GM21515 (cell line): ENCODE measurements around the gene ROCK2.
A peak's percentile ranks its signal among the peaks of the same experiment; 100 is the strongest.
"Not testable (repeated sequence)": the region's sequence is repeated elsewhere in the genome, so short reads cannot be mapped to it uniquely, and the experiment has no call there.

Source experiments
- ATAC-seq: cut with Tn5 transposase; IDR thresholded peaks from one replicate; pipeline ENCODE4 v1.9.1; 2021; ENCODE audit not compliant: unreplicated experiment

The ROCK2 gene

DNA sequence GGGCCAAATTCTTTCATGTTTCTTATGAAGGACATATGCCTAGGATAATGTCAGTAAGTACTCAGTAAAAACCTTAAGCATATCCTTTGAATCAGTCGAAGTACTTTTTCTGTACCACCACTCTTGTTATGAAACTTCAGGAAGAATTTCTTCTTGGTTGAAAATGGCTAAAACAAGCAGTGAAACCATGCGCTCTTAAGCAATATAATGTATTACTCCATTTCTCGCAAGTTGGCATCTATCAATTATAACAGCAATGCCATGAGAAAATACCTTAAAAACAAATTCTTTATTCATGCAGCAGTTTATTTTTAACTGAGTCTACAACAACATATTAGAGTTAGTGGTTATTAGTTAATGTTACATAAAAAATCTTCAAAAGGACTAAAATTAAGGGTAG, 148.2 kb downstream of the ROCK2 start:
- no peak for ATAC-seq

GRCh38 chr2:11187731-11188130, 156.7 kb downstream of the ROCK2 start:
- ATAC-seq, result no peak

DNA sequence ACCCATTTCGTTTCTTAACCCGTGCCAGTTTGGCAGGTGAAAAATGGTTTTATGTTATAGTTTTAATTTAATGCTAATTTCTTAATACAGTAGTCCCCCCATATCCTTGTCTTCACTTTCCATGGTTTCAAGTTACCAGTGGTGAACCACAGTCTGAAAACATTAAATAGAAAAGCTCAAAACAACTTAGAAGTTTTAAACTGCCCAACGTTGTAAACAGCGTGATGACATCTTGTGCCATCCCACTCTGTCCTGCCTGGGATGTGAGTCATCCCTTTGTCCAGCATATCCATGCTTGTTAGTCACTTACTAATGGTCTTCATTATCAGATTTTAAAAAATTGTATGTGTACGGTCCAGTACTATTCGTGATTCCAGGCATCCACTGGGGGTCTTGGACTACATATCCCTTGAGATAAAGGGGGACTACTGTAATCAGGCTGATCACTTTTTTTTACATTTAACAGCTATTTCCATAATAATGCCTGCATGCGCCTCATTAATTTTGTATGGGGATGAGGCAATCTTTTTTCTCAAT, 157.3 kb downstream of the ROCK2 start:
- no peak for ATAC-seq

GRCh38 chr2:11186145-11186544, 158.3 kb downstream of the ROCK2 start:
- no peak for ATAC-seq

DNA sequence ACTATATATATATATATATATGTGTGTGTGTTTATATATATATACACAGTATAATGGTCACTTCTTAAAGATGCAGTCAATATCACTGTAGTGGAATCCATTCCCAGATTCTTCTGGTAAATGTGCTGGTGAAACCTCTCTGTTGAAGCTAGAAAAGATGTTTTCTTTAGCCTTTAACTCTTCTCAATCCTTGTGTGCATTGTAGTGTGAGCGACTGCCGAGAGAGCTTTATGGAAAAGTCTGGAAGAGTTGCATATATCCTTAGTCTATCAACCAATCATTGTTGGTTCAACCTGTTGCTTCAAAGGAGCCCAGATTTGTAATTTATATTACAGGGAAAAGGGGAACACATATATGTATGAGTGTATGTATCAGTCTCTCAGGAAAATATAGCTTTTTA, 161.5 kb downstream of the ROCK2 start:
- no peak for ATAC-seq

- no peak for ATAC-seq
These were observed 163.8 kb downstream of the ROCK2 start for GRCh38 chr2:11180653-11181052.

- no peak for ATAC-seq
These were observed 164.5 kb downstream of the ROCK2 start for GRCh38 chr2:11179899-11180298.

- no peak for ATAC-seq
These were observed 165.2 kb downstream of the ROCK2 start for GRCh38 chr2:11179196-11179595.

GRCh38 chr2:11177871-11178690, 166.4 kb downstream of the ROCK2 start:
- no peak for ATAC-seq

DNA sequence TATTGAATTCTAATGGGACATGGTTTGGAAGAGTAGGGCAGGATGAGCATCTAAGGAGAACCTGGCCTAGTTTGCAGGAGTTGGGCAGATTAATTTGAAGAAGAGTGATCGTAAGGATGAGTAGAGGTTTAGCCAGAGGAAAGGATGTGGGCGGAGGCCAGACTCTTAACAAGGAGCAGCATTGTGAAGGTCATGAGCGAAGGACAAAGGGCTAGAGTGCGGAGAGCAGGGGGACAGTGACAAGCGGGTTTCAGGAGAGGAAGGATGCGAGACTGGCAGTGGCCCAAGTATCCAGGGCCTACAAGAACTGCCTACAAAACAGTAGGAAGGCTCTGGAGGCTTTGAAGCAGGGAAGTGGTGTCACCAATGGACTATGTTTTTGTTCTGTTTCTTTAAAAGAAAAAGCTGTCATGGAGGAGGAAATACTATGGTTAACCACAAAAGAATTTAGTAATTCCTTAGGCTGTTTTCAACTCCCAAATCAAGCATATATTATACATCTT, 169.1 kb downstream of the ROCK2 start:
- no peak for ATAC-seq

DNA sequence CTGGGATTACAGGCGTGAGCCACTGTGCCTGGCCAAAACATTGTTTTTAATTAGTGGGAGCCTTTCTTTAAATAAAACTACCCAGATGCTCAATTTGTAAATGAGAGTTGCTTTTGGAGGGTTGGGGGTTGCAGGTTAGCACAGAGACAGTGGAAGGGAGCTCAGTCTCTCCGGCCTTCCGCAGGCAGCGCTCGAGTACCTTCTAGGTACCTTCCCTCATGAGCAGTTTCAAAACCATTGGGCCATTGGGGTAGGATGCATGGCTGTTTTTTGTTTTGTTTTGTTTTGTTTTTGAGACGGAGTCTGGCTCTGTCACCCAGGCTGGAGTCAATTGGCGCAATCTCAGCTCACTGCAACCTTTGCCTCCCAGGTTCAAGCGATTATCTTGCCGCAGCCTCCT, 170.2 kb downstream of the ROCK2 start:
- ATAC-seq, result no peak

GRCh38 chr2:11169333-11169732, 175.1 kb downstream of the ROCK2 start:
- ATAC-seq, result no peak

DNA sequence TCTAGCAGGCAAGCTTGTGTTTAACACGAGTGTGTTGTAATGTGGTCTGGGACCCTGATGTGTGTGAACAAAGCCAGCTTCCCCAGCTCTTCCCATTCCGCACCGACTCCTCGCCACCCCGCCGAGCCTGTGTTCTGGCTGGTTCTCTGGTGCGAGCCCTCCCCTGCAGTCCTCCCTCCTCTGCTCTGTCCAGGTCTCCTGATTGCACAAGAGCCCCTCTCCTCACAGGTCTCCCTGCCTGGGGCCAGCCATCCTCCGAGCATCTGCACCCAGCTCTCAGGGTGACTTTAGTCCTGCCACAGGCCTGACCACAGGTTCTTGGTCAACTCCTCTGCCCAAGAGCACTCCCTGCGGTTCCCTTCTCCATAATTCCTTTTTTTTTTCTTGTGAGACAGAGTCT, 175.9 kb downstream of the ROCK2 start:
- no peak for ATAC-seq

GRCh38 chr2:11166476-11166875, 178.0 kb downstream of the ROCK2 start:
- ATAC-seq, result no peak

DNA sequence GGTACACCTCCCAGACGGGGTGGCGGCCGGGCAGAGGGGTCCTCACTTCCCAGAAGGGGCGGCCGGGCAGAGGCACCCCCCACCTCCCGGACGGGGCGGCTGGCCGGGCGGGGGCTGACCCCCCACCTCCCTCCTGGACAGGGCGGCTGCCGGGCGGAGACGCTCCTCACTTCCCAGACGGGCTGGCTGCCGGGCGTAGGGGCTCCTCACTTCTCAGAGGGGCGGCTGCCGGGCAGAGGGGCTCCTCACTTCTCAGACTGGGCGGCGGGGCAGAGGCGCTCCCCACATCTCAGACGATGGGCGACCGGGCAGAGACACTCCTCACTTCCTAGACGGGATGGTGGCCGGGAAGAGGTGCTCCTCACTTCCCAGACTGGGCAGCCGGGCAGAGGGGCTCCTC, 179.4 kb downstream of the ROCK2 start:
- ATAC-seq, result not testable (repeated sequence)

GRCh38 chr2:11163439-11164317, 180.8 kb downstream of the ROCK2 start:
- no peak for ATAC-seq

DNA sequence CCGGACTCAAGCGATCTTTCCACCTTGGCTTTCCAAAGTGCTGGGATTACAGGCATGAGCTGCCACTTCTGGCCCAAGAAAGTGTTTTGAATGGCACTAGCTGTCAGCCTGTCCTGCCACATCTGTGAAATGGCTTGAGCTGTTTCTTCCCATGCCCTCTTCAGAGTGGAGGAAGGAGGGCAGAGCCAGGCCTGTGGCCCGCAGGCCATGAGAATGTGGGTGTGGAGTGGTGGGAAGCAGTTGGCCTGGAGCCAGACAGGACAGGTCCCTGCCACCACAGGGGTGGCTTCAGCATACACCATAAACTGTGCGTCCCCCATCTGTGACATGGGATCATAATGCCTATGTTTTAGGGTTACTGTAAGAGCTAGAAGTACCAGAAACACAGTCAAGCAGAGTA, 182.7 kb downstream of the ROCK2 start:
- no peak for ATAC-seq

- ATAC-seq, result peak; percentile 66
These were observed 183.5 kb downstream of the ROCK2 start for GRCh38 chr2:11160731-11161455.

DNA sequence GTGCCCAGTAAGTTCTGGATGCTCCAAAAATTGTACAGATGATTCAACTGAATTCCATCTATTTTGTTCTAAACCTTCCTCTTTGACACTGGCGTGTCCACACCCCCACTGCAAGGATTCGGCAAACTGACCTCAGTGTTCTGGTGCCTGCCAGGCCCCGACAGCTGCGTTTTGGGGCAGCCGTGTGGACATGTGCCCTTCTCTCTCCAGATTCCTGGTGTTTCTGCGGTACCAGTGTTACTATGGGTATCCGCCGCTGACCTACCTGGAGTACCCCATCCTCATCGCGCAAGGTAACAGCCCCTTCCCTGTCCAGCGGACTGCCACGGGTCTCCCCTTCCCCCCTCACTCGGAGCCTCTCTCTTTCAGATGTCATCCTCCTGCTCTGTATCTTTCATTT, 184.2 kb downstream of the ROCK2 start:
- no peak for ATAC-seq

DNA sequence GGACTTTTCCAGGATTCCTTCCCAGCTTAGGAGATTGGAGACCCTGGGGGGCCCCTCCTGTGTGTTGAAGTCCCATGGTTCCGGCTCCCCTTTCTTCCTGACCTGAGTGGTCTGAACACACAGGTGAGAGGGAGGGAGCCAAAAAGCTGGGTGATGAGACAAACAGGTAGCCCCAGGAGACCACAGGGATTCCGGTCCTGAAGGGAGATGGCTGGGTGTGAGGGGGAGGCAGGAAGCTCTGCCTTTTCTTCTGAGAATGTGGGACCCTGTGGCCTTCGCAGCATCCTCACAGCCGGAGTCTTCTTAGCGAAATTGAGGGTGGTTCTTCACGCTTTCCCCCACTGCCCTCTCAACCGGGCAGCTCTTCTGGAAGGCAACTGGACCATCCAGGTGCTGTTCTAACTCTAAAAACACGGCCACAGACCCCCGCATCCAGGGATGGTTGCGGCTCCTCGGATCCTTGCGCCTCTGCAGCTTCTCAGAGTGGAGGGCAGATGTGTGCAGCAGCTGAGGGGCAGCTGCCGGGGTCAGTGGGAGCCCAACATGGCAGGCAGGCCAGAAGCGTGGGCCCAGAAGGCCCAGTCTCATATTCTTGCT, 184.8 kb downstream of the ROCK2 start:
- ATAC-seq, result no peak
